ENCODE data around the gene SPRTN. TPM values are rescaled to one million over a fixed set of nuclear protein-coding genes. Genes with fewer than 3 reads are reported as not detected.

Gene SPRTN
- total and polyA plus RNA-seq, 2 of the 8 experiments (the other 6 are each of a cell fraction or from before 2014, with no cell fraction given) = 6.6 to 15.1 TPM

DNA sequence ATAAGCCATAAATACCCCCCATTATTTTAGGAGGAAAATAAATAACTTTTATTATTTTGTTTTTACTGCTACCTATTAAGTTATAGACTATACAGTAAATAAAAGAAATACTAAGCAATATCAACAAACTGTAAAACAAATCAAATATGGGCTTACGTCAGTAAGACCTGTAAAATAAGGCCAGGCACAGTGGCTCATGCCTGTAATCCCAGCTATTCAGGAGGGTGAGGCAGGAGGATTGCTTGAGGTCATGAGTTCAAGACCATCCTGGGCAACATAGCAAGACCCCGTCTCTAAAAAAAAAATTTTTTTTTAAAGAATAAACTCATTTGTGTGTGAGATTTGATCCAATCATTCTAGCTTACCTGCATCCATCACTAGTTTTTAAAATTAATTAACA, 66.2 kb downstream of the SPRTN start (continued):
- TF ChIP-seq RNF2 (IDR thresholded peaks at IDR 0.05; ENCODE audit: borderline replicate concordance, low read depth, low read length, missing control alignments, poor library complexity, severe bottlenecking) = no peak
- TF ChIP-seq RFX5 (IDR thresholded peaks at IDR 0.05; ENCODE audit: borderline replicate concordance, low read depth, low read length) = no peak
- no peak for TF ChIP-seq NANOG (IDR thresholded peaks at IDR 0.05; ENCODE audit: insufficient read depth, low read depth, low read length, poor library complexity, severe bottlenecking)
- no peak for TF ChIP-seq RBBP5 (IDR thresholded peaks at IDR 0.05; ENCODE audit: borderline replicate concordance, low read depth, low read length)
- no peak for TF ChIP-seq HDAC2 (IDR thresholded peaks at IDR 0.05; ENCODE audit: borderline replicate concordance in 1 of 2, low read depth in 2 of 2, low read length in 2 of 2)
- no peak for TF ChIP-seq KDM5A (IDR thresholded peaks at IDR 0.05; ENCODE audit: low read length)
- TF ChIP-seq CTBP2 (IDR thresholded peaks at IDR 0.05; ENCODE audit: borderline replicate concordance, insufficient read depth, insufficient read length, low read length) = no peak
- TF ChIP-seq CREB1 (IDR thresholded peaks at IDR 0.05) = no peak

Other genes starting within 250 kb of the SPRTN start
- not detected in 2 replicates for gene TRIM67, start 176.2 kb upstream of the SPRTN start, total RNA-seq (2021; fragmentation: NEBNext Ultra II Directional; extraction: Animal tissue kit (Norgen Biotek cat#: 25700))
- under 0.01 TPM in 1 of 2 replicates, not detected in the other for gene TRIM67, start 176.2 kb upstream of the SPRTN start, polyA plus RNA-seq (2011; rRNA removed)
- 41.1 and 47.4 TPM in 2 replicates for gene GNPAT, start 97.1 kb upstream of the SPRTN start, total RNA-seq (2021; fragmentation: NEBNext Ultra II Directional; extraction: Animal tissue kit (Norgen Biotek cat#: 25700))
- 12.7 and 22.9 TPM in 2 replicates for gene GNPAT, start 97.1 kb upstream of the SPRTN start, polyA plus RNA-seq (2011; rRNA removed)
- gene EXOC8, start 441 bp upstream of the SPRTN start, total RNA-seq (2021; fragmentation: NEBNext Ultra II Directional; extraction: Animal tissue kit (Norgen Biotek cat#: 25700)) = 9.4 and 9.8 TPM in 2 replicates
- gene EXOC8, start 441 bp upstream of the SPRTN start, polyA plus RNA-seq (2011; rRNA removed) = 2.0 and 2.3 TPM in 2 replicates
- 6.1 and 6.4 TPM in 2 replicates for gene EGLN1, start 84.0 kb downstream of the SPRTN start, total RNA-seq (2021; fragmentation: NEBNext Ultra II Directional; extraction: Animal tissue kit (Norgen Biotek cat#: 25700))
- gene EGLN1, start 84.0 kb downstream of the SPRTN start, polyA plus RNA-seq (2011; rRNA removed) = 2.3 and 4.0 TPM in 2 replicates
- 34.0 and 37.0 TPM in 2 replicates for gene TSNAX, start 190.4 kb downstream of the SPRTN start, total RNA-seq (2021; fragmentation: NEBNext Ultra II Directional; extraction: Animal tissue kit (Norgen Biotek cat#: 25700))
- 5.7 and 7.7 TPM in 2 replicates for gene TSNAX, start 190.4 kb downstream of the SPRTN start, polyA plus RNA-seq (2011; rRNA removed)